ENCODE results near the gene ZC3H12D.

DNA sequence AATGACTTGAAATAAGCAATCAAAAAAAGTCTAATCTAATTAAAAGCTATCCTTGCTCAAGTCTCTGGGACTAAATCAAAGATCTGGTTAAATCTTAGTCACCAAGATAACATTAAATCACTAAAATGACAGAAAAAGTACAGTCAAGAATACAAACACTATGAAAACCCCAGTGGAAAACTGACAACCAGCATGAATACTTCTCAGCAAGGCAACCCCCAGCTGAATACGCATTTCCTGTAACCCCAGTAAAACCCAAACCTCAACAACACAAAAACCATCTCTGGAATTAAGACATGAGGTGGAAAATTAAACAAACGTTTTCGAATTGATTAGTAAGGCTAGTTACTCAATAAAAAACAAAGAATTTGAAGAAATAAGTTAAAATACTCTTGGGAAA, 23.7 kb upstream of the ZC3H12D start:
- TF ChIP-seq GATA2 (IDR thresholded peaks at IDR 0.05; ENCODE audit: low read depth, low read length) (no peak), GATA3 (IDR thresholded peaks at IDR 0.05; ENCODE audit: low read depth, low read length) (no peak)

Data from SH-SY5Y (cell line).